Renal pelvis (tissue), 4 donors: ENCODE results near the gene LMAN1. TPM values are rescaled to one million over a fixed set of nuclear protein-coding genes. Genes with fewer than 3 reads are reported as not detected.

Experiments
- DNase-seq: peaks from one replicate; pipeline ENCODE4 v3.0.0-alpha.2; 2013
- polyA plus RNA-seq, 3 donors: library from polyadenylated mRNA; unstranded; fragments of 120-200 nt; gene quantifications; one replicate each; pipeline ENCODE4 v1.2.1, GENCODE V29; 2013; ENCODE audit not compliant: insufficient read length in 3 of 3

LMAN1 gene
- polyA plus RNA-seq, 3 donors = 94.5 to 115 (median 106) TPM

DNA sequence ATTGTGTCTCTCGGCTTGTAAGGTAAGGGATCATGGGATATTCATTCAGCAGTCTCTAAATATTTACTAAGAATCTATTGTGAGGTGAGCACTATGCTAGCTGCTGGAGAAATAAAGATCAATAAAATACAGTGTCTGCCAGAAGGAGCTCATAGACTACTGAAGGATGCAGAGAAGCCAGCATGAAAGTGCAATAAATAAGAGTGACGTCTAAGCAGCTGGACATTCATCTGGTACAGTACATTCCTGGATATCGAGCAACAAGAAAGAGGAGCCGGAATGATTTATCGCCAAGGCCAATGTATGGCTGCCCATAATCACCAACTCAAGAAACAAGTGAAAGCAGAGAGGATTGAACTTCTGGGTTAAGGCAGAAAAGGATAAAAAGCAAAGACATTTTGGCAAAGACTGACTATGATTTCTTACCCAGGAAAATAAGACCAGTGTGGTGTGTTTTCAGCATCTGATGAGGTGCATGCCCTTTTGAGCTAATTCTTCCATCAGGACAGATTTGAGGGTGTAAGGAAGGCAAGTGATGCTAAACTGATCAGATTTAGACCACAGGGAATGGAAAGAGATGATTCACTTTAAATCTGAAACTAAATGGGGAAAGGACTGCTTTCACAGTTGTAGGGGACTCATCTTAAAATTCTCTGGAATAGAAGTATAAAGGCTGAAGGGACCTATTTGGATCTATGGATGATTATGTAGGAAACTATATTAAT lies 18.7 kb upstream of the LMAN1 start:
- DNase-seq = peak; percentile 24

DNA sequence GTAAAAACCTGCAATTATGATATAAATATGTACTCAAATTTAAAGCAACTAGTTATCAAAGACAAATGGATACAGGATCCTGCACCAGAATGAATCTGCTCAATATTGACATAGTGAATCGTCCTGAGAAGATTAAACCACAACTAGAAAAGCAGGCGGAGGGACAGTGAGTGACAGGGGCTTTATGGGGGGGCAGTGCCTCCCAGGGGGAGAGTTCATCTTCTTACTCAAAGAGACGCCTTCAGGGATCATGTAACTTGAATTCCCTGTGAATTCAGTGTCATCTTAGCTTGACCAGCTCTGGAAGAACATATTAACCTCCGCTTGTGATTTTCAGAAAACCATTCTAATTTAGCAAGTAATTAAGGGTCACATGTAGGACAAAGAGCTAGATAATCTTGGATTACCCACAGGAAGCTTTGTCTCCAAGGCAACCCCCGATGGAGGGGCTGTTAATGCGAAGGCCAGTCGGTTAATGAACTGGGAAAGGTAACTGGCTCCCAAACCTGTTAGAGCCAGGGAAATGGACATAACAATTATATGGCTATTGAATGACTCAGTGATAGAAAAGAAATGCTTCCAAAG lies 17.4 kb upstream of the LMAN1 start:
- no peak for DNase-seq

DNA sequence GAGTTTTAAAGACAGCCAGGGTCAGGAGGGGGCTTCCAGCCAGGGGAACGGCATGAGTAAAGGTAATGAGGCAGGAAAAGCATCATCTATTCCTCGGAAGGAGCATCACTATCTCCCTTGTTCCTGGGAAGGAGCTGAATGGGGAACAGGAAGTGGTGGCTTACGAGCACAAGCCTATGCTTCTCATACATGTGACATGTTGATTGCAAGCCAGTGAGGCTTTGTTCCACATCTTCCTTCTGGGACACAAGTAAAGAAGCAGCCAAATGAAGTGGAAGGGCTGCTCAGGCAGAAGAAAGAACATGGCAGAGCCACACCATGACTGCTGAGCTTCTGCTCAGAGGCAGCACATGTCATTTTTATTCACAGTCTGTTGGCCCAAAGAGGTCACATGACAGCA lies 15.1 kb upstream of the LMAN1 start:
- no peak for DNase-seq

DNA sequence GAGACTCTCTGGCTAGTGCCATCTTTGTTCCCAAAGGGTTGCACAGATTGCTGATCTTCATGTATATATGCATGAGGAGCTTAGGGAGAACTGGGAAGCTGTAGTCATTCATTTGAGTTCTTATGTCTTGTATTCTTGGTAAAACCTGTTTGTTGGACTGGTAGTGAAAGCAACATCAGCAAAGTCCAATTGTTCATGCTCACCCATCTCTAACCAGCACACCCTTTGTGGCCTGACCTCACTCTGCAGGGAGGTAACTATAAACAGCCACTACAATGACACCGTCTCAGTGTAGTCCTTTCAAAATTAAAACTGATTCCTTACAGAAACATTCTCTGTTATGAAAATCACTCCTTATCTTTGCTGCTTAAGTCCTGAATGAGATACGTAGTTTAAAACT lies 13.9 kb upstream of the LMAN1 start:
- no peak for DNase-seq

DNA sequence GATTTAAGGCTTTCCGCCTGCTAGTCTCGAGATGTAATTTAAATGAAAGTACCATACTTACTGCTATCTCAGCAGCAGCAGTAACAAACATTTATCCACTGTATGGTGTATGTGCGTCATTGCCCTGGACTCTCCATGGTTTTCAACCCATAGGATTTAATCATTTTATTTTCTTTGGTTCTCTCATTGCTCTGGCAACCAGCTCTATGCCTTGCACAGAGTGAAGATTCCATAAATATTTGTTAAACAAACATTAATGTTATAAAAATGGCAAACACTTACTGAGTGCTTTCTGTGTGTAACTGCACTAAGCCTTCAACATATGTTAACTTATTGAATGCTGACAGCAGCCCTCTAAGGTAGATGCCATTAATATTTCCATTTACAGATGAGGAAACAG lies 1.3 kb upstream of the LMAN1 start:
- no peak for DNase-seq

DNA sequence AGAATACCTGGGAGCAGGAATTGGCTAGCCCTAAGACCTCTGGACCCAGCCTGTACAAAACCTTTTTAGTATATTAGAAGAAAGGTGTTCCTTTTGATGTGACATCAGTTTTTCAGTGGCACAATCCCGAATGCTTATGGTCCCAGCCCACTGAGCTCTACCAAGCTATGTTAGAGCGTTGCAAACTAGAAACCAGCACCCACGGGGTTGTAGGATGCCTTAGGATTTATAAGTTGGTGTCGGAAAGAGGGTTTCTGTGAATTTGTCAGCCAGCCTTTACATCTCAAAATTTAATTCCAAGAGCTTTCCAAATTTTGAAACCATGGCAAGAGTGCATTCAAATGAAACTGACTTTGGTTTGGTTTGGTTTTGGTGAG lies 499 bp upstream of the LMAN1 start:
- no peak for DNase-seq

DNA sequence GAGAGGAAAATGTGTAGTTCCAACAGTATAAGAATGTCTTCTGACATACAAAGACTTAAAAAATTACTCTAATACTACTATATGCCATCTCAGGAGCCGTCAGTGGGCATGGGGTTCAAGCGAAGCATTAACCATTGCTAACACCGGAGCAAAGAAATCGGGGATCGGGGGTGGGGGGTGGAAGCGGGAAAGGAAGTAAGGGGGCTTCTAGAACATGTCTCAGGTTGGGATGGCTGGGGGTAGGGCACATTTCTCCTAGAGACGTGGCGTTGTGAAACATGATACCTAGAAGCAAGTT lies 702 bp downstream of the LMAN1 start:
- DNase-seq = peak; percentile 75

DNA sequence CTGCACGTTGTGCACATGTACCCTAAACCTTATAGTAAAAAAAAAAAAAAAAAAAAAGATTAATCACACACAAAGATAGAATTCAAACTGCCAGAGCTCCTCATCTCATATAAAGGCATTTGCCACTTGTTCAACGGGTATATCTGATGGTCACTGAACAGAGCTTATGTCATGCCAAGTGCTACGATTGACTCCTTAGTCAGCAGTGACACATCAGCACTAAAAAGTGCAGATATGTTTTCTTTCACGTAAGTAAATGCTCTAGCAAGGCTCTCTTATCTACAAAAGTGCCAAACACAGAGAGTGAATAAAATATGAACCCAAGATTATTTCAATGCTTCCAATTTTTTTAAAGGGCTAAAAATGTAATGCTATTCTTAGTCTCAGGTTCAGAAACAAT lies 1.1 kb downstream of the LMAN1 start:
- no peak for DNase-seq

DNA sequence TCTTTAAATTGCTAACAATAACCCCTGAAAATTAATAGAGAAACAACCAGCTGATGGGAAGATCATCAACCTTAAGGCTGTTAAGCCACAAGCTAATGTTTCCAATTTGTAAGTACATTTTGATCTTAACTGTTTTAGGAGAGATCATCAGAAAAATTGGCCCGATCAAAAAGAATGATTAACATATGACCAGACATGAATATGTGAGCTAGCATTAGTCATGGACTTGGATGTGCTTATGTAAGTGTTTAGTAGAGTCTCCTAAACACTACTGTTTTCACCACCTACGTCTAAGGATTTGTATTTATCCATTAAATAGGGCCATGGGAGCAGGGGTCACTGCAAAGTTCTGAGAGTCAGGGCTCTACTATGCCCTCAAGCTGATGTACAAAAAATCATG lies 4.3 kb downstream of the LMAN1 start:
- DNase-seq = no peak

DNA sequence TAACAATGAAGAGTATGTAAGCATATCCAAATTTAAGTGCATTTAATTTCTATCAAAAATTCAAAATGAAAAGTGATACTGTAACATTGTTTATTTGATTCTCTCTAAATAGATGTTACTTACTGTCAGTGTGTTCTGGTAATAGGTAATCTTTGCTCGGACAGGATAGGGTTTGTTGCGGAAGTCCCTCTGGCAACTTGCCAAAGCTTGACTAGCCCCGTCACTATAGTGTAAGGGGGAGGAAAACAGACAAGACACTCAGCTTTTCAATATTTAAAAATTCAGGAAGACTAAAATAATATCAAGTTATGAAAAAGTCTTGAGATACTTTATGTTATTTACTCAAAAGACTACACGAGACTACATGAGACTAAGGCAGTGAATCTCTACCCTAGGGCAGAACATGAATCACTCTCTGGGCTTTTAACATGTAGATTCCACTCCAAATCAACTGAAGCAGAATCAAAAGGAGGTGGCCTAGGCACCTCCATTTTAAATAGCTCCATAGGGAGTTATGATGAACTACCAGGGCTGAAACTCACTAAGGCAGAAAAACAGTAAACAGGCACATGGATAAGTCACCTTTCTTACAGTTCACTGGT lies 5.9 kb downstream of the LMAN1 start:
- no peak for DNase-seq

DNA sequence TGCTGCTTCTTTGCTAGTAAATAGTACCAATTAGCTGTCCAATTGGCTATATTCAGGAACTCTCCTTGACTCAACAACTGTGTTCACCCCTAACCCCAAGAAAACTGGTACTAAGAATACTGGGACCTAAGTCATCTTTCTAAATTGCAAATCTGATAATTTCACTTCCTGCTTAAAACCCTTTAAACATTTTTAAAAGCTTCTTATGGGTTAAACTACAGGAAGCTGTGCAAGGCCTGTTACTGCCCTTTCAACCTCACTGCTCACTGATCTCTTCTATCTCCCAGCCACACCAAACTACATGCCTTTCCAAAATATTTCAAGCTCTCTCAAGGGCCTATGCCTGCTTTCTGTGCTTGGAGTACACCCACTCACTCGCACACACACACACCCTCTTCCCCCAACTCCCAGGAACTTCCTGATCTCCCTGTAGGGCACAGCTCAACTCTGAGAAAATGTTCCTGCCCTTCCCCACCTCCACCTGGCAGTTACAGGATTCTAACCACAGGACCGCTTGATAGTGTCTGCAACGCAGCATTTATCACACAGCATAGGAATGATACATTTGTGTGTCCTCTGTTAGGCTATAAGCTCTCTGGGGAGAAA lies 6.7 kb downstream of the LMAN1 start:
- DNase-seq = no peak

DNA sequence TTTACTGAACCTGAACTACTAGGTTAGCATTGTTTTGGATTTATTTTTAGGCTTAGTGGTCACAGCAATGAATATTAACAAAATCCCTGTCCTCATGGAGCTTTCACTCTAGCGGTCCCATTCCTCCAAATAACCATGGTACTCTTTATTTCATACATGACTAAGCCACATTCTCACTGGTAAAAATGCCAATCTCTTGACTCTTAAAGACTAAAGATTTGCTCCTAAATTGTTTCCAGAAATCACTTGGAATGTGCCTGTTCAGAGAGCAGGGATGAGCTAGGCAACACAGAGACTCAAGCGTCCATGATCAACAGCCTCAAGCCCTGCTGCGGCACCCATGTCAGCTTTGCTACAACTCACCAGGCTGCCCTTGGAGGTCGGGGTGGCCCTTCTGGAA lies 13.5 kb downstream of the LMAN1 start:
- DNase-seq = no peak

DNA sequence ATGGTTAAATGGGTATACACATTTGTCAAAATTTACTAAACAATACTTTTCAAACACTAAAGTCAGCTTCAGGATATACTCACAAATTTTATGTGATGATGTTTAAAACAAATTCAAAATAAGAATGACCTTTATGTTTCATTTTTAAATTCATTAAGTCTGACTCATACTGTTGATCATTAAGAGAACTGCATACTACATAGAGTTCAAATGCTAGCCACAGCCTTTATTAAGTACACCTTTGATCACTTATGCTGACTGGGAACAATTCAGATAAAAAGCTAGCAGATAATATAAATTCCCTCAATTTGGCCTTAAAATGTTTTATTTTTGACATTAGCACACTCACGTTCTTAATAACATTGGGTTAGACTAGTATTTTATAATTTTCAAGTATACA lies 14.1 kb downstream of the LMAN1 start:
- no peak for DNase-seq

DNA sequence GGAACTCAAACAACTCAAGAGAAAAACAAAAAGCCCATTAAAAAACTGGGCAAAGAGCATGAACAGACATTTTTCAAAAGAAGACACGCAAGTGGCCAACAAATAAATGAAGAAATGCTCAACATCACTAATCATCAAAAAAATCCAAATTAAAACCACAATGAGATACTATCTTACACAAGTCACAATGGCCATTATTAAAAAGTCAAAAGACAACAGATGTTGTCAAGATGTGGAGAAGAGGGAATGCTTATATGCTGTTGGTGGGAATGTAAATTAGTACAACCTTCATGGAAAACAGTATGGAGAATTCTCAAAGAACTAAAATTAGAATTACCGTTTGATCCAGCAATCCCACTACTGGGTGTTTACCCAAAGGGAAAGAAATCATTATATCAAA lies 15.1 kb downstream of the LMAN1 start:
- no peak for DNase-seq

DNA sequence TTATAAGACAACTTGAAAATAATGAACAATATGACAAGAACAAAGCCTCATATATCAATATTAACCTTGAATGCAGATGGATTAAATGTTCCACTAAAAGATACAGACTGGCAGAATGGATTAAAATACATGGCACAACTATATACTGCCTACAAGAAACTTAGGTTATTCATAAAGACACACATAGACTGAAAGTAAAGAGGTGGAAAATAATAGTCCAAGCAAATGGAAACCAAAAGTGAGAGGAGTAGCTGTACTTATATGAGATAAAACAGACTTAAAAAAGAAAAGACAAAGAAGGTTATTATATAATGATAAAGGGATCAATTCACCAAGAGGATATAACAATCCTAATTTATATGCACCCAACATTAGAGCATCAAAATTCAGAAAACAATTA lies 18.2 kb downstream of the LMAN1 start:
- DNase-seq = no peak

DNA sequence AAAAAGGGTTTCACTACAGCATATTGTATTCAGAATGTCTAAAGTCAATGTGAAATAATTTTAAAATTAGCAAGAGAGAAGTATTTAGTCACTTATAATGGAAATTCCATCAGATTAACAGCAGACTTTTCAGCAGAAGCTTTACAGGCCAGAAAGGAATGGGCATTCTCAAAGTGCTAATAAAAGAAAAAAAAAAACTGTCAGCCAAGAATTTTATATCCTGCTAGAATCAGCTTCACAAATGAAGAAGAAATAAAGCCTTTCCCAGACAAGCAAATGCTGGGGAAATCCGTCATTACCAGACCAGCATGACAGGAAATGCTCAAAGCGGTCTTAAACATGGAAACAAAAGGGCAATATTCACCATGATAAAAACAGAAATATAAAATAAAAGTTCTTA lies 18.8 kb downstream of the LMAN1 start:
- DNase-seq = no peak

DNA sequence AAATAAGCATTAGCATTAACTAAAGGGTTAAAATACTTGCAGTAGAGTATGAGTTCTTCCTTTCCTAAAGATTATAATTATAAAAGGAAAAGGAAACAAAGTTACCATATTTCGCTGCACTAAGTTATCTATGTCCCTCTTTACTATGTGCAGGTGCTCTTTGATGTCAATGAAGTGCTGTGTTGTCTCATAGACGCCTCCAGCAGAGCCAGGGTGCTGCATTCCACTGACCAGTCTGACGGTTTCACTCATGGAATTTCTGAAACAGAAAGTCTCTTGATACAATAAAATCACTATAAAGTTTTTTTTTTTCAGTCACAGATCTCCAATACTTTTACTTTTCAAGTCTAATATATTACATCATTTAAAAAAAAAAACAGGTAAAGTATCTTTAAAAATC lies 26.1 kb downstream of the LMAN1 start:
- no peak for DNase-seq

DNA sequence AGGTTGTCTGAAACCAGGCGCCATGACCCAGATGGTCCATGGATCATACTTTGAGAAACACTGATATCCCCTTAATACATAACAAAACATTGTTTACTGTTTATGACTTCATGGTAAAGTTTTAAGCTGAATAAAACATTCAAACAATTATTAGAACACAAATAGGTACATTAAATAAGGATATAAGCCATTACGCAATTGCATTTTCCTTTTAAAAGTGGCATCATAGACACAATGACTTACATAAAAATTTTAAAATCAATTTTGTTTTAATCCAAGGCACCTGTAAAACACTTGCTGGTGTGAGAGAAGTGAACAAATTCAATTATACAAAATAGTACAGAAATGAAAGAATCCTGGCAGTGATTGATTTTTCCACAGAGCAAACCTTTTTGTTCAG lies 30.4 kb downstream of the LMAN1 start:
- DNase-seq = no peak

DNA sequence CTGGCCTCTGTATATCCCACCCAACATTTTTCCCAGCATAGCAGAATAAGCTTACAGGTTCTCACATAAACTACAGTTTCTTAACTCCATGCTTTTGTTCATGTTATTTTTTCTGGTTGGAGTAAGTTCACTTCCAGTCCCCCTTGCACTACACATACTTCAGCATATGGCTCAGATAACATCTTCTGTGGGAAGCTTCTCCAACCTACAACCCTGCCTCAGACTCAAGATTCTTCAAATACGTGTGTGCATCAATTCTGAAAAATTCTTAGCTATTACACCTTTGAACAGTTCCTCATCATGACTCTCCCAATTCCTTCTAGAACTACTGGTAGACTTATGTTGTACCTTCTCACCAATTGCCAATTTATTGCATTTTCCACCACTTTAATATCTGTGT lies 33.1 kb downstream of the LMAN1 start:
- no peak for DNase-seq

DNA sequence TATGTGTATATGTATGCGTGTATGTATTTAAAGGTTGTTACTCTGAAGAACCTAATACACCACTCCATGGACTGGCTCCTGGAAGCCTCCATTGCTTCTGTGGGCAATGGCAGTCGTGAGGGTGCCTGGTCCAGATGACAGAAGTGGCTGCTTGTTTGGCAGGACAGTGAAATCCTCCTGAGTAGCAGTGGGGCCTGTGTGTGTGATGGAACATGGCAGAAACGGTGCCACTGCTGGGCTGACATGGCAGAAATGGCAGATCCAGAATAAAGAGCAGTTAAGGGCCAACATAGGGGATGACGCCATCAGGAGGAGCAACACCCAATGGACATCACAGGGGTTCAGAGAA lies 34.5 kb downstream of the LMAN1 start:
- no peak for DNase-seq

DNA sequence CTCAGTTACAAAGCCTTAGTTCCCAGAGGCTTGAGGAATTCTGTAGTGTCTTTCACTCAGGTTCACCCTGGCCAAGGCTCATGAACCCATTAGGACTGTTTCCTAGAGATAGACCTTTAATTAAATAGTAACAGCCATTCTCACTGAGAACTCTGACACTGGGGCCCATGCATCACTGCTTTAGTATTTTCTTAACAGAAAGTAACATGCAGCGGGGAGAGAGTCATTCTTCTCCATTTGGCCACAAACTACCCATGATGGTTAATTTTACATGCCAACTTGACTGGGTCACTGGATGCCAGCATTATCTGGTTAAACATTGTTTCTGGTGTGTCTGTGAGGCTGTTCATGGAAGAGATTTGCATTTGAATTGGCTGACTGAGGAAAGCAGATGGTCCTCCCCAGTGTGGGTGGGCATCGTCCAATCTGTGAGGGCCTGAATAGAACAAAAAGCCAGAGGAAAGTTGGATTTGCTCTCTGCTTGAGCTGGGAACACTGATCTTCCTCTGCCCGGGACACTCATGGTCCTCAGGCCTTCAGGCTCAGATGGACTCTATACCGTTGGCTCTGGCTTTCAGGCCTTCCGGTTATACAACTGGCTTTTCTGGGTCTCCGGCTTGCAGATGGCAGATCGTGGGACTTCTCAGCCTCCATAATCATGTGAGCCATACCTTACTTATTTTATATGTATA lies 35.0 kb downstream of the LMAN1 start:
- DNase-seq = no peak

DNA sequence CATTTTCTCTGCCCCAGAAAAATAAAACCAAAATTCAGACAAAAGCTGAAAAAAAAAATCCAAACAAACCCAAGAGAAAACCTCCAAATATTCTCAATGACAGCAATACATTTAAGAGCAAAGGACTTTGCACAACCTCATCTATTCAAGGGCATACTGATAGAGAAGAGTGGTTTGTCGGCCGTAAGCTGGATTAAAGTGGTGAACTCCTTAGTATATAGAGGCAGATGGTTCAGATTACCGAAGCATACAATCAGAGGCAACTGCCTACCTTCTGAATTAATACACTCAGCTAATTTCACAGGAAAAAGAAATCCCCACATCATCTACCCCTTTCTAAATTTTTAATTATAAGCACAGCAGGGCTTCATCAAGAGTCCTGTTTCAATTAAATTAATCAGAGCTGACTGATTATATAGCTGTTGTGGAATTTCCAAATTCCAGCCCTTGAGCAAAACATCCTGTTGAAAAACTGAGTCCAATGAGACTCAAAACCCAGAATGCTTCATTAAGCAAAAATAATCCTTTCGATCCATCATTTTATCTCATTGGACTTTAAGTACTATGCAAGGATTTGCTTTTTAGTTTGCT lies 40.5 kb downstream of the LMAN1 start, which contains the start of gene CPLX4:
CPLX4 (minus strand) TSS at position 190 of the 591 bp plus-strand sequence; CDS start at position 3, 187 bp downstream.
- DNase-seq = peak; percentile 22

DNA sequence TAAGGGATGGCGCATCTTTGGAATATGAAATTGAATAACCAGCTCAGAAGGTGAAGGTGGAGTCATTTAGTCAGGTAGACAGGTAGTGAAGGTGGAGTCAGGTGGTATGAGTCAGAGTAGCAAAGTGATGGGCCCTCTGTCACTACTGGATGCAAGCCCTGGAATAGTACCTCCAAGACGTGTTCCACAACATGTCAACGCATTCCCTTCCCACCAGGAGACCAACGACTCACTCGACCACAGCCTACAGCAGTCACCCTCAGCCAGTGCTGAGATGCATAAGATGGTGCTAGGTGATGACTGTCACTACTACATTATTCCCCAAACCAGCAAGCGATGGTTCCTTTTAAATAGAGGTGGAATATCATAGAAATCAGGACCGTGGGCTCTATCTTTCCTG lies 47.4 kb downstream of the LMAN1 start:
- no peak for DNase-seq
